HG02571 (cell line): Measurements from ENCODE around the gene ST3GAL5.
"Not testable (repeated sequence)": the region's sequence is repeated elsewhere in the genome, so short reads cannot be mapped to it uniquely, and the experiment has no call there.

Experiments used
- ATAC-seq: cut with Tn5 transposase; IDR thresholded peaks from one replicate; pipeline ENCODE4 v1.9.1; 2021; ENCODE audit warnings: mild to moderate bottlenecking, moderate library complexity; ENCODE audit not compliant: unreplicated experiment

ST3GAL5 gene

GRCh38 chr2:85894554-85895278 is 5.9 kb upstream of the ST3GAL5 start:
- not testable (repeated sequence) for ATAC-seq

GRCh38 chr2:85893428-85894258 is 4.9 kb upstream of the ST3GAL5 start:
- ATAC-seq, result no peak

GRCh38 chr2:85892216-85892944 is 3.6 kb upstream of the ST3GAL5 start:
- no peak for ATAC-seq

GRCh38 chr2:85890522-85891176 is 1.9 kb upstream of the ST3GAL5 start:
- no peak for ATAC-seq

- no peak for ATAC-seq
These were observed 964 bp upstream of the ST3GAL5 start for GRCh38 chr2:85889627-85890281.

GRCh38 chr2:85888020-85888683 is 638 bp downstream of the ST3GAL5 start:
- ATAC-seq, result no peak

GRCh38 chr2:85887566-85888019 is 1.2 kb downstream of the ST3GAL5 start:
- ATAC-seq, result no peak

GRCh38 chr2:85886590-85886989 is 2.2 kb downstream of the ST3GAL5 start:
- ATAC-seq, result no peak

GRCh38 chr2:85886141-85886540 is 2.6 kb downstream of the ST3GAL5 start:
- ATAC-seq, result no peak

- not testable (repeated sequence) for ATAC-seq
These were observed 7.0 kb downstream of the ST3GAL5 start for GRCh38 chr2:85881781-85882180.

- ATAC-seq, result not testable (repeated sequence)
These were observed 8.0 kb downstream of the ST3GAL5 start for GRCh38 chr2:85880716-85881328.

- no peak for ATAC-seq
These were observed 9.9 kb downstream of the ST3GAL5 start for GRCh38 chr2:85878719-85879370.

- ATAC-seq, result no peak
These were observed 13.3 kb downstream of the ST3GAL5 start for GRCh38 chr2:85875350-85876050.

- ATAC-seq, result no peak
These were observed 15.1 kb downstream of the ST3GAL5 start for GRCh38 chr2:85873679-85874078.

GRCh38 chr2:85872536-85873161 is 16.1 kb downstream of the ST3GAL5 start:
- ATAC-seq, result no peak

GRCh38 chr2:85871494-85872164 is 17.2 kb downstream of the ST3GAL5 start:
- no peak for ATAC-seq

- ATAC-seq, result no peak
These were observed 20.0 kb downstream of the ST3GAL5 start for GRCh38 chr2:85868822-85869221.
